H1 (cell line): ENCODE data around the gene TXNRD3. TPM values are rescaled to one million over a fixed set of nuclear protein-coding genes. Genes with fewer than 3 reads are reported as not detected.

Experiments
- E2F6 ChIP-seq: IDR thresholded peaks from 2 replicates; pipeline ENCODE4 v1.6.1; 2012; ENCODE audit warnings: inconsistent platforms
- MAX ChIP-seq: IDR thresholded peaks from 2 replicates; pipeline ENCODE4 v1.6.1; 2012; ENCODE audit warnings: inconsistent platforms
- NANOG ChIP-seq: IDR thresholded peaks from 2 replicates; pipeline ENCODE4 v1.6.1; 2011; ENCODE audit warnings: low read length, low read depth, mild to moderate bottlenecking, inconsistent platforms; ENCODE audit not compliant: insufficient read depth, poor library complexity, severe bottlenecking
- RAD21 ChIP-seq, 2 experiments: IDR thresholded peaks in 1 of 2; conservative IDR thresholded peaks in 1 of 2; 2 replicates each; pipeline ENCODE4 v1.6.1; 2011; ENCODE audit warnings: low read depth in 2 of 2, low read length in 2 of 2, improper control_type of control experiment in 1 of 2, inconsistent platforms in 1 of 2, mild to moderate bottlenecking in 1 of 2, moderate library complexity in 1 of 2
- TAF7 ChIP-seq: optimal IDR thresholded peaks from 2 replicates; pipeline ENCODE3; 2011; ENCODE audit warnings: low read depth, mild to moderate bottlenecking, inconsistent platforms, low read length, moderate library complexity, borderline replicate concordance
- polyA plus RNA-seq, 7 experiments: library from polyadenylated mRNA; depleted of rRNA in 3 of 7; stranded (reverse) in 5 of 7; unstranded in 2 of 7; fragments of >200 nt in 5 of 7; fragments of 200-250 nt in 2 of 7; gene quantifications; 1 replicate in 5 of 7; 2 replicates in 1 of 7; 4 replicates in 1 of 7; pipeline versions ENCODE4 v1.2.1 to v1.2.3, GENCODE V29; 2011 to 2013; ENCODE audit warnings: missing spikeins in 2 of 7, mixed read lengths in 2 of 7
- total RNA-seq: library from RNA; stranded (reverse); fragmentation: NEBNext Ultra II Directional; extraction: Animal tissue kit (Norgen Biotek cat#: 25700); gene quantifications from 2 replicates; pipeline ENCODE4 v1.2.1, GENCODE V29; 2021

The TXNRD3 gene
- total and polyA plus RNA-seq, 2 of the 8 experiments (the other 6 are each of a cell fraction or from before 2014, with no cell fraction given) = 3.4 to 4.3 TPM

- TF ChIP-seq NANOG (no peak), MAX (0 out of 2 replicates have a peak, but pooled peaks have one; percentile 33), TAF7 (no peak), E2F6 (0 out of 2 replicates have a peak, but pooled peaks have one; percentile 38), RAD21 (IDR thresholded peaks at IDR 0.05 in 1 of 2, conservative IDR thresholded peaks at IDR 0.05 in 1 of 2; ENCODE audit: low read depth in 2 of 2, low read length in 2 of 2) (peak; percentile 21 to 46; a peak in 3 of 4 replicates)
These were observed 5.3 kb upstream of the TXNRD3 start (continued) for GRCh38 chr3:126659915-126660886.
